NB4 (cell line): ENCODE data around the gene CLIC3.

ENCODE experiments used
- DNase-seq: peaks from one replicate; pipeline ENCODE4 v3.0.0; 2010; ENCODE audit warnings: low read depth
- H3K4me3 ChIP-seq: one replicate; pipeline ENCODE4 v1.5.1; 2011; ENCODE audit warnings: mild to moderate bottlenecking, low read depth, low read length, moderate library complexity
- MYC ChIP-seq: IDR thresholded peaks from 2 replicates; pipeline ENCODE4 v1.6.1; 2011; ENCODE audit warnings: low read depth, low read length
- POLR2A ChIP-seq: IDR thresholded peaks from 2 replicates; pipeline ENCODE4 v1.6.1; 2011; ENCODE audit warnings: mild to moderate bottlenecking; ENCODE audit not compliant: insufficient read length; ENCODE audit errors: extremely low read depth
- TF ChIP-seq, protein P1 (sequence below): IDR thresholded peaks from one replicate; pipeline ENCODE4 v1.5.1; 2012; ENCODE audit warnings: low read depth, low read length
- TF ChIP-seq, protein P2 (sequence below): IDR thresholded peaks from 2 replicates; pipeline ENCODE4 v1.6.1; 2011; ENCODE audit warnings: low read depth, low read length

Gene CLIC3

DNA sequence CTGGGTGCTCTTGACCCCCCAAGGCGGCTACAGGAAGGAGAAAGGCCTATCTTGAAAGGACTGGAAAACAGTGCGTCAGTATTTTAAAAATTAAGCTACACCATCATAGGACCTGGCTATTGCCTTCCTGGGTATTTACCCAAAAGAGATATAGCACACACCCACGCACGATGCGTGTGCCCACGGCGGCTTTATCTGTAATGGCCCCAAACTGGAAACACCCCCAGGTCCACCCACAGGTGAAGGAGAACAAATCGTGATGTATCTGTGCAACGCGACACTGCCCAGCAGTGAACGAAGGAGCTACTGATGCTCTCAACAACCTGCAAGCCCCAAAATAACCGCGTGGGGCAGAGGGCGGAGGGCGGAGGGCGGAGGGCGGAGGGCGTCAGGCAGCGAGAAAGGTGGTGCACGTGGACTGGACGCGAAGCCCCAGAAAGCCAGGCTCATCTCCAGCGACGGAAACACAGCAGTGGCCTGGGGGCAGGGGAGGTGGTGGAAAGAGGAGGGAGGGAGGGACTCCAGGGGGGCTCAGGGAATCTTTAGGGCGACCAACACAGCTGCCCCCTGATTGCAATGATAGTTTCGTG is 31.4 kb downstream of the CLIC3 start:
- H3K4me3 ChIP-seq: no peak overlapping the region
- DNase-seq: no peak
- TF ChIP-seq MYC: no peak
- no peak for TF ChIP-seq POLR2A
- TF ChIP-seq, protein P1, sequence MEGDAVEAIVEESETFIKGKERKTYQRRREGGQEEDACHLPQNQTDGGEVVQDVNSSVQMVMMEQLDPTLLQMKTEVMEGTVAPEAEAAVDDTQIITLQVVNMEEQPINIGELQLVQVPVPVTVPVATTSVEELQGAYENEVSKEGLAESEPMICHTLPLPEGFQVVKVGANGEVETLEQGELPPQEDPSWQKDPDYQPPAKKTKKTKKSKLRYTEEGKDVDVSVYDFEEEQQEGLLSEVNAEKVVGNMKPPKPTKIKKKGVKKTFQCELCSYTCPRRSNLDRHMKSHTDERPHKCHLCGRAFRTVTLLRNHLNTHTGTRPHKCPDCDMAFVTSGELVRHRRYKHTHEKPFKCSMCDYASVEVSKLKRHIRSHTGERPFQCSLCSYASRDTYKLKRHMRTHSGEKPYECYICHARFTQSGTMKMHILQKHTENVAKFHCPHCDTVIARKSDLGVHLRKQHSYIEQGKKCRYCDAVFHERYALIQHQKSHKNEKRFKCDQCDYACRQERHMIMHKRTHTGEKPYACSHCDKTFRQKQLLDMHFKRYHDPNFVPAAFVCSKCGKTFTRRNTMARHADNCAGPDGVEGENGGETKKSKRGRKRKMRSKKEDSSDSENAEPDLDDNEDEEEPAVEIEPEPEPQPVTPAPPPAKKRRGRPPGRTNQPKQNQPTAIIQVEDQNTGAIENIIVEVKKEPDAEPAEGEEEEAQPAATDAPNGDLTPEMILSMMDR: no peak
- TF ChIP-seq, protein P2, sequence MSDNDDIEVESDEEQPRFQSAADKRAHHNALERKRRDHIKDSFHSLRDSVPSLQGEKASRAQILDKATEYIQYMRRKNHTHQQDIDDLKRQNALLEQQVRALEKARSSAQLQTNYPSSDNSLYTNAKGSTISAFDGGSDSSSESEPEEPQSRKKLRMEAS: no peak

DNA sequence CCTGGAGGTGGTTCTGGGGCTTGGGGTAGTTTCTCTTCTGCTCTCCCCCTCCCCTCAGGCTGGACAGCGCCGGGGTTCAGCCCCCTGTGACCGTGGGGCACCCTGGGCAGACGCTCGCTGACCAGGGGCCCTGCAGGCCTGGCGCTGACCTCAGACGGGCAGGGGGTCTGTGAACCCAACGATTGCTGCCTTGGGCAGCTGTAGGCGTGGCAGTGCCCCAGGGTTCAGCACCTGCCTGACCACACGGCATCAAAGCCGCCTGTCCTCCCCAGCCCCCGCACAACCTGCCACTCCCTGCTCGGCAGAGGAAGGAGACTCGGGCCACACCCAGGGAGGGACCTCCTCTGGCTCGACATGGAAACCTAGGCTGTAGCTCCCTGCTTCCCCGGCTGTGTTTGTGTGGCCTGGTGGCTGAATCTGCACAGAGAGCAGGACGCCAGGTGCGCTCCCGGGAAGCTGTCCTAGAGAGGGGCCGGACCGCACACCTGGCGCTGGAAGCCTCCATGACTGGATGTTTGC is 32.1 kb downstream of the CLIC3 start:
- no peak for DNase-seq
- no peak overlapping the region for H3K4me3 ChIP-seq
- no peak for TF ChIP-seq POLR2A
- TF ChIP-seq, protein P1: no peak
- TF ChIP-seq MYC: no peak
- TF ChIP-seq, protein P2: no peak

DNA sequence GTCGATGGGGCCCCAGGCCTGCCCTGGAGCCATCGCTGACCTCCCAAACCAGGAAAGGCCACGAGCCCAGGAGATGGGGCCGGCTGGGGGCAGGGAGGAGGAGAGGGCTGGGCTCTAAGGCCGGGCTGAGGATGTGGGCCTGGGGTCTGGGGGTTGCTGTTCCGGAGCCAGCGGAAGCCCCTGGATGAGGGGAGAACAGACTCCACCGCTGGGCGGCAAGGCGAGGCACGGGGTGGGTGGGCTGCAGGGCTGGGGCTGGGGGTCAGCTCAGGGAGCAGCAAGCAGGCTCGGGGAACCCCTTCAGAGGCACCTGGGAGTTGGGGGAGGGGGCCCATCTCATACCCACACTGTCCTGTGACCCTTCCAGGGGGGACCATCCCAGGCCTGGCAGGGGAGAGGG is 32.6 kb downstream of the CLIC3 start:
- H3K4me3 ChIP-seq: no peak overlapping the region
- no peak for TF ChIP-seq MYC
- TF ChIP-seq, protein P1: no peak
- TF ChIP-seq, protein P2: no peak
- TF ChIP-seq POLR2A: no peak
- DNase-seq: no peak

DNA sequence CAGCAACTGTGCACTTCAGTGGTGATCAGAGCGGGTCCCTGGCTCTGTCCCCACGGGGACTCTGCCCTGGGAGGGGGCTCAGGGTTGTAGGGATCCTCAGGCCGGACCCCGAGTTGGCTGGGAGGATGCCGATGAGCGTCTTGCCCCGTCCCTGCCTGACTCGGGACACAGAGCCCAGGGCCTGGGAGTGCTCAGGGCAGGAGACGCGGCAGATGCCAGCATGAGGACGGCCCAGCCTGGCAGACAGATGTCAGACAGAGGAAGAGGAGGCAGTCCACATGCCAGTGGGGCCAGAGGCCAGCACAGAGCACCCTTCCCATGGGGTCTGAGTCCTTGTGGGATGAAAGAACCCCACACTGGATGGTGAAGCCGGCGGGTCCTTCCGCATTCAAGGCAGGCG is 33.0 kb downstream of the CLIC3 start:
- H3K4me3 ChIP-seq: no peak overlapping the region
- TF ChIP-seq, protein P1: no peak
- TF ChIP-seq, protein P2: no peak
- TF ChIP-seq MYC (no peak), POLR2A (no peak)
- no peak for DNase-seq

DNA sequence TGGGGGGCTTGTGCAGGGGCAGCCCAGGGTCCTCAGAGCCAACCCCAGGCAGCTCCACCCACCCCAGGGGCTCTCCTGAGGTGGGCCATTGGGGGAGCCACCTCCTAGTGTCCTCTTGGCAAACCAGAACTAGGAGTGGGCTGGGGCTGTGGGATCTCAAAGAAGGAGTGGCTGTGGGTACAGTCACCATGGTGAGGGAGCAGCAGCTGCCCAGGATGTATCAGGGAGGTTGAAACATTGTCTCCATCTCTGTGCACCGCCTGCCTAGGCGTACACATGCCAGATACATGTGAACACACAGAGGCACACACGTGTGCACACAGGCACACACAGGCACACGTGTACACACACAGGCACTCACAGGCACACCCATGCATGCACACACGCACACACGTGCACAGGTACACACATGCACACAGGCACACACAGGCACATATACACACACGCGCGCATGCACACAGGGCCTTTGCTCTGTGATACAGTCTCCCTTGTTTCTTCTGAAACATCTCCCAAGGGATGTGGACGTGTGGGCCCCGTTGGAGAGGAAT is 33.6 kb downstream of the CLIC3 start:
- TF ChIP-seq POLR2A (no peak), MYC (no peak)
- TF ChIP-seq, protein P2: no peak
- TF ChIP-seq, protein P1: no peak
- DNase-seq: no peak
- H3K4me3 ChIP-seq: no peak overlapping the region
